HG03066 (cell line): Measurements from ENCODE around the gene PTGR2.
"Not testable (repeated sequence)": the region's sequence is repeated elsewhere in the genome, so short reads cannot be mapped to it uniquely, and the experiment has no call there.

Source experiments
- ATAC-seq: cut with Tn5 transposase; IDR thresholded peaks from one replicate; pipeline ENCODE4 v1.9.1; 2021; ENCODE audit warnings: low read depth; ENCODE audit not compliant: unreplicated experiment

Gene PTGR2

GRCh38 chr14:73829526-73830431, 21.9 kb upstream of the PTGR2 start:
- no peak for ATAC-seq

GRCh38 chr14:73833034-73833433, 18.6 kb upstream of the PTGR2 start:
- ATAC-seq = no peak

- ATAC-seq = no peak
Measured at GRCh38 chr14:73833530-73834260, 17.9 kb upstream of the PTGR2 start.

GRCh38 chr14:73834261-73834625, 17.4 kb upstream of the PTGR2 start:
- no peak for ATAC-seq

- ATAC-seq = not testable (repeated sequence)
Measured at GRCh38 chr14:73838293-73839034, 13.2 kb upstream of the PTGR2 start.

- ATAC-seq = no peak
Measured at GRCh38 chr14:73842201-73842600, 9.4 kb upstream of the PTGR2 start.

GRCh38 chr14:73842851-73843250, 8.8 kb upstream of the PTGR2 start:
- ATAC-seq = no peak

- ATAC-seq = no peak
Measured at GRCh38 chr14:73843296-73843695, 8.3 kb upstream of the PTGR2 start.

- no peak for ATAC-seq
Measured at GRCh38 chr14:73846947-73847346, 4.7 kb upstream of the PTGR2 start.

- no peak for ATAC-seq
Measured at GRCh38 chr14:73851000-73851399, 631 bp upstream of the PTGR2 start.

- no peak for ATAC-seq
Measured at GRCh38 chr14:73859145-73859544, 7.5 kb downstream of the PTGR2 start.

- ATAC-seq = no peak
Measured at GRCh38 chr14:73861073-73861472, 9.4 kb downstream of the PTGR2 start.

GRCh38 chr14:73862480-73862879, 10.8 kb downstream of the PTGR2 start:
- ATAC-seq = no peak

GRCh38 chr14:73863209-73863608, 11.6 kb downstream of the PTGR2 start:
- ATAC-seq = no peak

- ATAC-seq = no peak
Measured at GRCh38 chr14:73865534-73866113, 14.0 kb downstream of the PTGR2 start.

GRCh38 chr14:73869754-73870153, 18.1 kb downstream of the PTGR2 start:
- ATAC-seq = not testable (repeated sequence)

- no peak for ATAC-seq
Measured at GRCh38 chr14:73870525-73871235, 19.0 kb downstream of the PTGR2 start.

- ATAC-seq = no peak
Measured at GRCh38 chr14:73873660-73874059, 22.0 kb downstream of the PTGR2 start.

- no peak for ATAC-seq
Measured at GRCh38 chr14:73877790-73878189, 26.2 kb downstream of the PTGR2 start.

GRCh38 chr14:73878436-73878835, 26.8 kb downstream of the PTGR2 start:
- ATAC-seq = no peak
